Loucy (cell line): ENCODE measurements around the gene CASK.

Experiments
- EZH2phosphoT487 ChIP-seq: fragments of 200-600 bp; IDR thresholded peaks from 2 replicates; pipeline ENCODE4 v1.6.1; 2018; ENCODE audit warnings: antibody characterized with exemption, mild to moderate bottlenecking, moderate library complexity, borderline replicate concordance
- TF ChIP-seq, protein P1 (sequence below): fragments of 200-600 bp; sonication (generic); conservative IDR thresholded peaks from 2 replicates; pipeline ENCODE4 v1.5.1; 2014; ENCODE audit warnings: mild to moderate bottlenecking, antibody characterized with exemption, low read length

DNA sequence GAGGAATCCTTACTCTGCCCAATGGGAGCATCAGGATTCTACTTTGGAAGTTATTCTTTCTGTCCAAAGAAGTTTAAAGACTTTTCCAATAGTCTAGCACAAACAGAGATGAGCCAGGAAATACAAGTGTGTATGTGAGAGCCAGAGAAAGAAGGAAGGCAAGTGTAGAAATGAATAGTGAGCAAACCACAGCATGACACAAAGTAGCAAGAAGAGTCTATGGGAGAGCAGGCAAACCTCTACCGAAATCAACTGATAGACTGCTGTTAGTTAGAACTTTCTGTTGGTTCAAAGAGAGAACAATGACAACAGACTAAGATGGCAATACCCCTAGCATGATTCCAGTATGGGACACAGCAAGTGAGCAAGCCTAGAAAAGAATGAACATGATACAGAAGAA, 250.7 kb downstream of the CASK start:
- TF ChIP-seq, protein P1, sequence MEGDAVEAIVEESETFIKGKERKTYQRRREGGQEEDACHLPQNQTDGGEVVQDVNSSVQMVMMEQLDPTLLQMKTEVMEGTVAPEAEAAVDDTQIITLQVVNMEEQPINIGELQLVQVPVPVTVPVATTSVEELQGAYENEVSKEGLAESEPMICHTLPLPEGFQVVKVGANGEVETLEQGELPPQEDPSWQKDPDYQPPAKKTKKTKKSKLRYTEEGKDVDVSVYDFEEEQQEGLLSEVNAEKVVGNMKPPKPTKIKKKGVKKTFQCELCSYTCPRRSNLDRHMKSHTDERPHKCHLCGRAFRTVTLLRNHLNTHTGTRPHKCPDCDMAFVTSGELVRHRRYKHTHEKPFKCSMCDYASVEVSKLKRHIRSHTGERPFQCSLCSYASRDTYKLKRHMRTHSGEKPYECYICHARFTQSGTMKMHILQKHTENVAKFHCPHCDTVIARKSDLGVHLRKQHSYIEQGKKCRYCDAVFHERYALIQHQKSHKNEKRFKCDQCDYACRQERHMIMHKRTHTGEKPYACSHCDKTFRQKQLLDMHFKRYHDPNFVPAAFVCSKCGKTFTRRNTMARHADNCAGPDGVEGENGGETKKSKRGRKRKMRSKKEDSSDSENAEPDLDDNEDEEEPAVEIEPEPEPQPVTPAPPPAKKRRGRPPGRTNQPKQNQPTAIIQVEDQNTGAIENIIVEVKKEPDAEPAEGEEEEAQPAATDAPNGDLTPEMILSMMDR = no peak
- no peak for TF ChIP-seq EZH2phosphoT487
